HCT116 (cell line): ENCODE data around the gene TPM2. TPM values are rescaled to one million over a fixed set of nuclear protein-coding genes. Genes with fewer than 3 reads are reported as not detected.

ENCODE experiments used
- ATAC-seq: fragments of 200-7000 bp; cut with Tn5 transposase; 2 replicates; pipeline ENCODE4 v1.9.1; 2020; ENCODE audit warnings: mild to moderate bottlenecking, moderate library complexity
- BruUV-seq: library from RNA; stranded (reverse); fragments of 400-500 nt; replicated peaks from 2 replicates; lab custom pipeline; 2021; lab: Mats Ljungman, UMichigan
- CTCF ChIA-PET: fragments of 300-600 bp; sonication (Branson Sonifier 250); formaldehyde crosslinking; loops from one replicate; lab custom pipeline; 2021; ENCODE audit warnings: antibody characterized with exemption; lab: Charles Lee
- POLR2A ChIA-PET: fragments of 300-600, 350-600 bp; sonication (Branson Sonifier 250); formaldehyde crosslinking; loops from one replicate; lab custom pipeline; 2021; ENCODE audit warnings: antibody characterized with exemption; lab: Charles Lee
- RAD21 ChIA-PET, 2 experiments: fragments of 300-600 bp; sonication (Branson Sonifier 250); formaldehyde crosslinking; loops; one replicate each; lab custom pipeline; 2023; ENCODE audit warnings: low total read pairs in 2 of 2; ENCODE audit not compliant: uncharacterized antibody in 2 of 2, unreplicated experiment in 2 of 2, low non-redundant PET in 1 of 2; lab: Charles Lee
- DNase-seq: peaks from one replicate; pipeline ENCODE4 v3.0.0-alpha.2; 2010; ENCODE audit warnings: low read depth, low spot score
- H2AFZ ChIP-seq: fragments of 200-600 bp; shearing (Covaris generic), sonication (generic); 2 replicates; pipeline ENCODE4 v1.6.1; 2017; ENCODE audit warnings: low read depth, mixed run types, mixed read lengths, antibody characterized with exemption, low read length; ENCODE audit not compliant: poor library complexity, severe bottlenecking
- H3K27ac ChIP-seq: 2 replicates; pipeline ENCODE4 v1.5.1; 2012; ENCODE audit warnings: low read depth, low read length
- H3K27me3 ChIP-seq: fragments of 200-600 bp; sonication (generic); 2 replicates; pipeline ENCODE4 v1.6.1; 2016; ENCODE audit warnings: mixed run types, low read length, mixed read lengths; ENCODE audit not compliant: insufficient read depth
- H3K36me3 ChIP-seq, 2 experiments: fragments of 200-500 bp in 1 of 2; fragments of 200-600 bp in 1 of 2; sonication (Bioruptor generic) in 1 of 2; sonication (generic) in 1 of 2; 2 replicates each; pipeline versions ENCODE4 v1.5.1 to v1.6.1; 2014 to 2016; ENCODE audit warnings: low read length in 2 of 2, inconsistent platforms in 1 of 2, mixed read lengths in 1 of 2, mixed run types in 1 of 2; ENCODE audit not compliant: insufficient read depth in 2 of 2, control insufficient read depth in 1 of 2
- H3K4me1 ChIP-seq, 2 experiments: fragments of 200-600 bp in 1 of 2; sonication (generic) in 1 of 2; 2 replicates each; pipeline versions ENCODE4 v1.5.1 to v1.6.1; 2012 to 2017; ENCODE audit warnings: low read length in 2 of 2, inconsistent platforms in 1 of 2, mild to moderate bottlenecking in 1 of 2, mixed read lengths in 1 of 2, mixed run types in 1 of 2, moderate library complexity in 1 of 2; ENCODE audit not compliant: insufficient read depth in 2 of 2, control insufficient read depth in 1 of 2
- H3K4me2 ChIP-seq: fragments of 200-600 bp; sonication (generic); 2 replicates; pipeline ENCODE4 v1.6.1; 2017; ENCODE audit warnings: mixed run types, low read length, mixed read lengths
- H3K4me3 ChIP-seq, 2 experiments: fragments of 200-600 bp in 1 of 2; sonication (generic) in 1 of 2; replicated peaks in 1 of 2; 2 replicates each; pipeline ENCODE4 v1.5.1; 2011 to 2016; ENCODE audit warnings: low read length in 2 of 2, control low read depth in 1 of 2, low read depth in 1 of 2, mild to moderate bottlenecking in 1 of 2, mixed read lengths in 1 of 2, mixed run types in 1 of 2
- H3K79me2 ChIP-seq: fragments of 200-600 bp; sonication (generic); 2 replicates; pipeline ENCODE4 v1.6.1; 2017; ENCODE audit warnings: mild to moderate bottlenecking, mixed run types, low read length, moderate library complexity, mixed read lengths; ENCODE audit not compliant: insufficient read depth
- H3K9ac ChIP-seq: fragments of 200-600 bp; sonication (generic); 2 replicates; pipeline ENCODE4 v1.6.1; 2016; ENCODE audit warnings: low read length, mixed read lengths
- H3K9me2 ChIP-seq: fragments of 200-600 bp; sonication (generic), shearing (Covaris generic); 2 replicates; pipeline ENCODE4 v1.6.1; 2017; ENCODE audit warnings: mixed run types, mild to moderate bottlenecking, moderate library complexity; ENCODE audit not compliant: insufficient read depth
- H3K9me3 ChIP-seq, 2 experiments: fragments of 200-500 bp in 1 of 2; fragments of 200-600 bp in 1 of 2; sonication (Bioruptor generic) in 1 of 2; sonication (generic) in 1 of 2; 2 replicates each; pipeline ENCODE4 v1.6.1; 2014 to 2017; ENCODE audit warnings: low read length in 2 of 2, mixed read lengths in 2 of 2, inconsistent platforms in 1 of 2, low read depth in 1 of 2, mild to moderate bottlenecking in 1 of 2, mixed run types in 1 of 2, moderate library complexity in 1 of 2; ENCODE audit not compliant: control insufficient read depth in 1 of 2, insufficient read depth in 1 of 2
- H4K20me1 ChIP-seq: fragments of 200-600 bp; sonication (generic), shearing (Covaris generic); 2 replicates; pipeline ENCODE4 v1.6.1; 2017; ENCODE audit warnings: mixed run types, mild to moderate bottlenecking, moderate library complexity; ENCODE audit not compliant: insufficient read depth
- CEBPB ChIP-seq: IDR thresholded peaks from 2 replicates; pipeline ENCODE4 v1.6.1; 2012; ENCODE audit warnings: low read depth
- EGR1 ChIP-seq: IDR thresholded peaks from 2 replicates; pipeline ENCODE4 v1.6.1; 2012; ENCODE audit warnings: low read depth
- ELF1 ChIP-seq: IDR thresholded peaks from 2 replicates; pipeline ENCODE4 v1.6.1; 2012; ENCODE audit warnings: low read depth, borderline replicate concordance
- EZH2phosphoT487 ChIP-seq: fragments of 200-600 bp; IDR thresholded peaks from 2 replicates; pipeline ENCODE4 v1.6.1; 2018; ENCODE audit warnings: antibody characterized with exemption, borderline replicate concordance
- FOSL1 ChIP-seq: IDR thresholded peaks from 2 replicates; pipeline ENCODE4 v1.6.1; 2012; ENCODE audit warnings: low read depth
- JUND ChIP-seq: IDR thresholded peaks from 2 replicates; pipeline ENCODE4 v1.6.1; 2012
- POLR2A ChIP-seq: IDR thresholded peaks from 2 replicates; pipeline ENCODE4 v1.7.0; 2011; ENCODE audit warnings: borderline replicate concordance; ENCODE audit not compliant: insufficient read depth, insufficient read length; ENCODE audit errors: extremely low read depth
- POLR2AphosphoS5 ChIP-seq: IDR thresholded peaks from 2 replicates; pipeline ENCODE4 v1.6.1; 2011; ENCODE audit warnings: mild to moderate bottlenecking, low read depth, low read length, moderate library complexity
- RAD21 ChIP-seq: IDR thresholded peaks from 2 replicates; pipeline ENCODE4 v1.6.1; 2012; ENCODE audit warnings: low read depth, mild to moderate bottlenecking
- SIN3A ChIP-seq: IDR thresholded peaks from 2 replicates; pipeline ENCODE4 v1.6.1; 2012; ENCODE audit warnings: low read depth
- SP1 ChIP-seq: IDR thresholded peaks from 2 replicates; pipeline ENCODE4 v1.6.1; 2012; ENCODE audit warnings: low read depth
- SRF ChIP-seq: IDR thresholded peaks from 2 replicates; pipeline ENCODE4 v1.6.1; 2012; ENCODE audit warnings: low read depth
- TCF7L2 ChIP-seq: IDR thresholded peaks from 2 replicates; pipeline ENCODE4 v1.7.0; 2011; ENCODE audit warnings: borderline replicate concordance, inconsistent platforms; ENCODE audit not compliant: insufficient read depth, insufficient read length; ENCODE audit errors: extremely low read depth
- YY1 ChIP-seq: IDR thresholded peaks from 2 replicates; pipeline ENCODE4 v1.6.1; 2011; ENCODE audit warnings: low read length, low read depth, moderate library complexity, mild to moderate bottlenecking; ENCODE audit not compliant: insufficient replicate concordance; ENCODE audit errors: extremely low read depth
- ZFX ChIP-seq: fragments of 450-650 bp; IDR thresholded peaks from 2 replicates; pipeline ENCODE4 v1.6.1; 2017
- intact Hi-C: fragments of 100-400 bp; cut with micrococcal nuclease; formaldehyde crosslinking; loops from 2 replicates; pipeline ENCODE4 v1.10.0; 2022
- total RNA-seq: library from RNA; stranded (reverse); gene quantifications from one replicate; pipeline ENCODE4 v1.2.1, GENCODE V29; 2021; ENCODE audit not compliant: unreplicated experiment
- TF ChIP-seq, protein P1 (sequence below): IDR thresholded peaks from 2 replicates; pipeline ENCODE4 v1.6.1; 2012; ENCODE audit warnings: low read depth
- TF ChIP-seq, protein P2 (sequence below): IDR thresholded peaks from 2 replicates; pipeline ENCODE4 v1.6.1; 2012

The TPM2 gene
- total RNA-seq, 1 experiment from 2014 or later, result 278 TPM

DNA sequence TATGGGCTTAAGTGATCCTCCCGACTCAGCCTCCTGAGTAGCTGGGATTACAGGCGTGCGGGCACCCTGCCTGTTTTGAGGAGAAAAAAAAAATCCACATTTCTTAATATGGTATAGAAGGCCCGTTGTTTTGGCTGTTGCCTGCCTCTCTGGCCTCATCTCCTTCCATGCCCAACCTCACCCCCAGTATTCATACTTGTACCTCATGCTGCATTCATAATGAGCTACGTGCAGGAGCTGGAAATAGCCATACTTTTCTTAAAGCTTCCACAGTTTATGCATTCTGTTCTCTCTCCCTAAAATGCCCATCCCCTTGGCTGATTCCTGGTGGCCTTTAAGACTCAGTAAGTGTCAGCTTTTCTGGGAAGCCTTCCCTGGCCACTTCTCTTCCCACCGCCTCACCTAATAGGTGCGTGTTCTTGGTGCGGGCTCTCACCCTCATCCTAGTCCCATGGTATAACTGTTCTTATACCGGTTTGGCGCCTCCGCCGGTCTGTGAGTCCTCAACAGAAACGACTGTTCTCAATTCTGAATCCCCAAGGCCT is 2.1 kb upstream of the TPM2 start (continued):
- TF ChIP-seq, protein P1, sequence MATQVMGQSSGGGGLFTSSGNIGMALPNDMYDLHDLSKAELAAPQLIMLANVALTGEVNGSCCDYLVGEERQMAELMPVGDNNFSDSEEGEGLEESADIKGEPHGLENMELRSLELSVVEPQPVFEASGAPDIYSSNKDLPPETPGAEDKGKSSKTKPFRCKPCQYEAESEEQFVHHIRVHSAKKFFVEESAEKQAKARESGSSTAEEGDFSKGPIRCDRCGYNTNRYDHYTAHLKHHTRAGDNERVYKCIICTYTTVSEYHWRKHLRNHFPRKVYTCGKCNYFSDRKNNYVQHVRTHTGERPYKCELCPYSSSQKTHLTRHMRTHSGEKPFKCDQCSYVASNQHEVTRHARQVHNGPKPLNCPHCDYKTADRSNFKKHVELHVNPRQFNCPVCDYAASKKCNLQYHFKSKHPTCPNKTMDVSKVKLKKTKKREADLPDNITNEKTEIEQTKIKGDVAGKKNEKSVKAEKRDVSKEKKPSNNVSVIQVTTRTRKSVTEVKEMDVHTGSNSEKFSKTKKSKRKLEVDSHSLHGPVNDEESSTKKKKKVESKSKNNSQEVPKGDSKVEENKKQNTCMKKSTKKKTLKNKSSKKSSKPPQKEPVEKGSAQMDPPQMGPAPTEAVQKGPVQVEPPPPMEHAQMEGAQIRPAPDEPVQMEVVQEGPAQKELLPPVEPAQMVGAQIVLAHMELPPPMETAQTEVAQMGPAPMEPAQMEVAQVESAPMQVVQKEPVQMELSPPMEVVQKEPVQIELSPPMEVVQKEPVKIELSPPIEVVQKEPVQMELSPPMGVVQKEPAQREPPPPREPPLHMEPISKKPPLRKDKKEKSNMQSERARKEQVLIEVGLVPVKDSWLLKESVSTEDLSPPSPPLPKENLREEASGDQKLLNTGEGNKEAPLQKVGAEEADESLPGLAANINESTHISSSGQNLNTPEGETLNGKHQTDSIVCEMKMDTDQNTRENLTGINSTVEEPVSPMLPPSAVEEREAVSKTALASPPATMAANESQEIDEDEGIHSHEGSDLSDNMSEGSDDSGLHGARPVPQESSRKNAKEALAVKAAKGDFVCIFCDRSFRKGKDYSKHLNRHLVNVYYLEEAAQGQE, result no peak
- TF ChIP-seq SIN3A (no peak), FOSL1 (no peak), YY1 (no peak), SRF (no peak), EGR1 (no peak), RAD21 (no peak), EZH2phosphoT487 (no peak)

DNA sequence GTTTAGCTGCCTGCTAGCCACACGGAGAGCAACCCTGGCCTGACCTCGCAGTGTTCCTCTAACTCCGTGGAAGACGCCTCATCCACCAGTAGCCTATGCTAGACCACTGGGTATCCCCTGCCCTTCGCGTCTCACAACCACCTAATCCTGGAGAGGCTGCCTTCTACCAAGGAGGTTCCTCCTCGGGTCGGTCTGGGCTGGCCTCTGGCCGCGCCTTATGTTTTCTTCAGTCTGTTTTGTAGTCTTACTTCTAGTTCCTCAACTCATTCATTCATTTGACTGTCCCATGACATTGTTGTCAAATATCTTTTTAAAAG is 1.6 kb upstream of the TPM2 start:
- ChIA-PET CTCF (interaction anchor here (1.4 kb wide), 1 partner anchor 10 kb away, joined by 8 read pairs; no protein-coding TSS in a partner anchor), POLR2A (interaction anchor here (0.8 to 4.2 kb wide), 3 partner anchors 11 to 41 kb away, joined by 5 to 16 read pairs (median 15); partner anchors contain the start of genes ARHGEF39, CREB3 and TLN1), RAD21 (interaction anchor here in 1 of 2 experiments (1.2 kb wide), 1 partner anchor 45 kb away, joined by 3 read pairs; no protein-coding TSS in a partner anchor)
- Histone ChIP-seq H3K9me3 (no peaks in the 10 kb centered on the region), H3K9ac (peak overlapping the region; percentile 96), H3K4me1 (peaks cover 18 to 30% of the 10 kb centered on the region in 2 experiments), H3K36me3 (peaks cover 11 to 27% of the 10 kb centered on the region in 2 experiments; a peak in 3 of 4 replicates), H3K4me3 (peak overlapping the region; percentile 83 to 90), H2AFZ (peak overlapping the region; percentile 39), H3K27ac (peak overlapping the region; percentile 72; the same call in 1 of the 2 replicates), H3K27me3 (no peaks in the 10 kb centered on the region), H3K9me2 (no peaks in the 10 kb centered on the region), H4K20me1 (no peaks in the 10 kb centered on the region), H3K79me2 (peaks cover 35% of the 10 kb centered on the region), H3K4me2 (peak overlapping the region; percentile 90)
- TSS peak; percentile 31 for BruUV-seq
- ATAC-seq (peak; percentile 12), DNase-seq (no peak)
- no peak for TF ChIP-seq ZFX
- TF ChIP-seq EZH2phosphoT487, result no peak
- TF ChIP-seq CEBPB, result no peak
- no peak for TF ChIP-seq FOSL1
- TF ChIP-seq TCF7L2, result no peak
- TF ChIP-seq, protein P1, result no peak
- no peak for TF ChIP-seq ELF1
- no peak for TF ChIP-seq EGR1
- no peak for TF ChIP-seq POLR2AphosphoS5
- no peak for TF ChIP-seq POLR2A
- TF ChIP-seq YY1, result no peak
- TF ChIP-seq, protein P2, sequence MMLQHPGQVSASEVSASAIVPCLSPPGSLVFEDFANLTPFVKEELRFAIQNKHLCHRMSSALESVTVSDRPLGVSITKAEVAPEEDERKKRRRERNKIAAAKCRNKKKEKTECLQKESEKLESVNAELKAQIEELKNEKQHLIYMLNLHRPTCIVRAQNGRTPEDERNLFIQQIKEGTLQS, result no peak
- TF ChIP-seq SP1, result no peak
- no peak for TF ChIP-seq RAD21
- no peak for TF ChIP-seq JUND
- intact Hi-C loops, result loop anchor here (2.0 to 5.0 kb wide), 2 partner anchors 34 to 36 kb away; no protein-coding TSS in a partner anchor
